ENCODE measurements around the gene WFS1.
A peak's percentile ranks its signal among the peaks of the same experiment; 100 is the strongest.

The WFS1 gene

DNA sequence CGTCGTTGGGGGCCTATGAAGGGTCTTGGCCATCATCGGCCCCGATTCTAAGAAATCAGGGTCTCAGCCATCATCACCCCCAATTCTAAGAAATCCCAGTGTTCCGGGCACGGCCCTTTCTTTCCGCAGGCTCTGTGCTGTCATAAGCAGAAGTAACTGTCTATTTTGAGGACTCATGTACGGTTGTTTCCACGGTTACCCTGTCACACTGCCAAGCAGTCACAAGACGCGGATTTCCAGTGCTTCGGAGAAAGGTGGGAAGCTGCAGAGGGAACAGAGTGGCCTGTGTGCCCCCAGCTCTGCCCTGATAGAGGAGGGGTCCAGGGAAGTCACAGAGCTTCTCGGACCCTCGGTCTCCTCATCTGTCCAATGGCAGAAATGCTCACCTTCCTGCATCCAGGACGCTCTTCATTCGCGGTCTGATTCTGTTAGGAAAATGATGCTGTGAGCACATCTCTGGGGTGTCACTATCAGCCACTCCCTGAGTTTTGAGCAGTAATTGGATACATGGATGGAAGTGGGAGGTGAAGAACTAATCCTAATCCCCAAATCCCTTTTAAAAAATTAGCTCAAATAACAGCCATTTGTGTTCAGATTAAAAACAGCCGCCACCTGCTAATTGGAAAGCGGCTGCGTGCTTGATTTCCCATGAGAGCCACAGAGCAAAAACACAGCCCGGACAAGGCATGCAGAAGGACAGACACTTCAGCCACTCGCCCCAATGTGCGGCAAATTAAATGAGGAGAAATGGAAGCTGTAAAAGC lies 73.1 kb downstream of the WFS1 start:
- Histone ChIP-seq H3K27ac (ENCODE audit: low read depth, low read length) (no peak overlapping the region), H2AFZ (ENCODE audit: low read depth, low read length, severe bottlenecking) (no peak overlapping the region), H3K4me3 (ENCODE audit: insufficient read depth, low read length, poor library complexity, severe bottlenecking) (no peak overlapping the region), H3K9ac (ENCODE audit: low read length) (no peak overlapping the region), H3K27me3 (ENCODE audit: low read length) (no peaks in the 10 kb centered on the region), H3K79me2 (ENCODE audit: insufficient read depth, low read length) (no peaks in the 10 kb centered on the region), H3K9me2 (replicated peaks; ENCODE audit: insufficient read depth, low read length) (no peaks in the 10 kb centered on the region), H3F3A (ENCODE audit: insufficient read depth) (no peaks in the 10 kb centered on the region), H3K4me2 (ENCODE audit: low read depth, low read length, poor library complexity, severe bottlenecking) (no peak overlapping the region), H3K36me3 (ENCODE audit: low read length) (no peaks in the 10 kb centered on the region), H4K20me1 (ENCODE audit: low read depth, low read length) (no peaks in the 10 kb centered on the region), H3K9me3 (ENCODE audit: insufficient read depth, low read length) (no peaks in the 10 kb centered on the region)
- TF ChIP-seq EZH2phosphoT487 (conservative IDR thresholded peaks at IDR 0.05; ENCODE audit: low read length): 0 out of 2 replicates have a peak, but pooled peaks have one; percentile 29
- TF ChIP-seq, protein P1, sequence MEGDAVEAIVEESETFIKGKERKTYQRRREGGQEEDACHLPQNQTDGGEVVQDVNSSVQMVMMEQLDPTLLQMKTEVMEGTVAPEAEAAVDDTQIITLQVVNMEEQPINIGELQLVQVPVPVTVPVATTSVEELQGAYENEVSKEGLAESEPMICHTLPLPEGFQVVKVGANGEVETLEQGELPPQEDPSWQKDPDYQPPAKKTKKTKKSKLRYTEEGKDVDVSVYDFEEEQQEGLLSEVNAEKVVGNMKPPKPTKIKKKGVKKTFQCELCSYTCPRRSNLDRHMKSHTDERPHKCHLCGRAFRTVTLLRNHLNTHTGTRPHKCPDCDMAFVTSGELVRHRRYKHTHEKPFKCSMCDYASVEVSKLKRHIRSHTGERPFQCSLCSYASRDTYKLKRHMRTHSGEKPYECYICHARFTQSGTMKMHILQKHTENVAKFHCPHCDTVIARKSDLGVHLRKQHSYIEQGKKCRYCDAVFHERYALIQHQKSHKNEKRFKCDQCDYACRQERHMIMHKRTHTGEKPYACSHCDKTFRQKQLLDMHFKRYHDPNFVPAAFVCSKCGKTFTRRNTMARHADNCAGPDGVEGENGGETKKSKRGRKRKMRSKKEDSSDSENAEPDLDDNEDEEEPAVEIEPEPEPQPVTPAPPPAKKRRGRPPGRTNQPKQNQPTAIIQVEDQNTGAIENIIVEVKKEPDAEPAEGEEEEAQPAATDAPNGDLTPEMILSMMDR (IDR thresholded peaks at IDR 0.05; ENCODE audit: insufficient read depth, low read length, poor library complexity, severe bottlenecking): no peak

DNA sequence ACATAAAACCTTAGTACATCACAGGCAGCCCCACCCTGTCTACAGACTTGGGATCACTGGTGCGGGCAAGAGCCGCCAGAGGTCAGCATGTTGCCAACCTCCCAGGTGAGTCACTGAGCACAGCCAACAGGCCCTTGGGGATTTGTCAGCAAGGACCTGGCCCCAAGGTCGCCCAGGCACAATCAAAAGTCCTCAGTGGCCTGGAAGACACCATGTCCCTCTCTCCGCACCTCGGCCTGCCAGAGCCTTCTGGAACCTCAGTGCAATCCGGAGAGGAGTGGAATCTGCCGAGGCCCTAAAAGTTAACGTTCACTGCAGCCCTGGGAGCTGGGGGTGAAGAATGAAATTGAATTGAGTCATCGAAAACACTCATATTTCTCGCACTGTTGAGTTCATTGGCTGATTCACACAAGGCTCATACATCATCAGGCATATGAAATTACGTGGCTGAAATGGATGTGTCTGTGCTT lies 74.3 kb downstream of the WFS1 start:
- no peaks in the 10 kb centered on the region for H3K36me3 ChIP-seq (ENCODE audit: low read length)
- H3K27me3 ChIP-seq (ENCODE audit: low read length): no peaks in the 10 kb centered on the region
- no peak overlapping the region for H3K4me3 ChIP-seq (ENCODE audit: insufficient read depth, low read length, poor library complexity, severe bottlenecking)
- TF ChIP-seq EZH2phosphoT487 (conservative IDR thresholded peaks at IDR 0.05; ENCODE audit: low read length): no peak
- TF ChIP-seq, protein P1 (IDR thresholded peaks at IDR 0.05; ENCODE audit: insufficient read depth, low read length, poor library complexity, severe bottlenecking): no peak
- H3K9ac ChIP-seq (ENCODE audit: low read length): no peak overlapping the region
- no peaks in the 10 kb centered on the region for H3K9me3 ChIP-seq (ENCODE audit: insufficient read depth, low read length)
- H4K20me1 ChIP-seq (ENCODE audit: low read depth, low read length): no peaks in the 10 kb centered on the region
- no peak overlapping the region for H3K4me2 ChIP-seq (ENCODE audit: low read depth, low read length, poor library complexity, severe bottlenecking)
- H3F3A ChIP-seq (ENCODE audit: insufficient read depth): no peaks in the 10 kb centered on the region
- H3K9me2 ChIP-seq (replicated peaks; ENCODE audit: insufficient read depth, low read length): no peaks in the 10 kb centered on the region
- no peaks in the 10 kb centered on the region for H3K79me2 ChIP-seq (ENCODE audit: insufficient read depth, low read length)
- H3K27ac ChIP-seq (ENCODE audit: low read depth, low read length): no peak overlapping the region
- H2AFZ ChIP-seq (ENCODE audit: low read depth, low read length, severe bottlenecking): no peak overlapping the region

GRCh38 chr4:6345096-6345830 lies 75.6 kb downstream of the WFS1 start:
- no peak overlapping the region for H2AFZ ChIP-seq (ENCODE audit: low read depth, low read length, severe bottlenecking)
- no peaks in the 10 kb centered on the region for H3K27me3 ChIP-seq (ENCODE audit: low read length)
- H3K9me3 ChIP-seq (ENCODE audit: insufficient read depth, low read length): no peaks in the 10 kb centered on the region
- H3K9ac ChIP-seq (ENCODE audit: low read length): no peak overlapping the region
- TF ChIP-seq EZH2phosphoT487 (conservative IDR thresholded peaks at IDR 0.05; ENCODE audit: low read length): no peak
- TF ChIP-seq, protein P1 (IDR thresholded peaks at IDR 0.05; ENCODE audit: insufficient read depth, low read length, poor library complexity, severe bottlenecking): no peak
- H3K27ac ChIP-seq (ENCODE audit: low read depth, low read length): no peak overlapping the region
- no peaks in the 10 kb centered on the region for H3K36me3 ChIP-seq (ENCODE audit: low read length)
- no peaks in the 10 kb centered on the region for H3K9me2 ChIP-seq (replicated peaks; ENCODE audit: insufficient read depth, low read length)
- H4K20me1 ChIP-seq (ENCODE audit: low read depth, low read length): no peaks in the 10 kb centered on the region
- H3F3A ChIP-seq (ENCODE audit: insufficient read depth): no peaks in the 10 kb centered on the region
- H3K4me3 ChIP-seq (ENCODE audit: insufficient read depth, low read length, poor library complexity, severe bottlenecking): no peak overlapping the region
- H3K4me2 ChIP-seq (ENCODE audit: low read depth, low read length, poor library complexity, severe bottlenecking): no peak overlapping the region
- no peaks in the 10 kb centered on the region for H3K79me2 ChIP-seq (ENCODE audit: insufficient read depth, low read length)
